A549 (cell line): Measurements from ENCODE around the gene SNAI3. TPM values are rescaled to one million over a fixed set of nuclear protein-coding genes. Genes with fewer than 3 reads are reported as not detected.

Experiments used
- ATAC-seq, 2 experiments: fragments of 200-7000 bp in 1 of 2; fragments of >200 bp in 1 of 2; cut with Nextera tagmentation in 1 of 2; cut with Tn5 transposase in 1 of 2; 3 replicates each; pipeline versions ENCODE4 v1.8.0 to v1.9.1; 2018 to 2020; ENCODE audit warnings: mild to moderate bottlenecking in 1 of 2, moderate library complexity in 1 of 2
- CTCF ChIA-PET: fragments of 300-600 bp; sonication (Branson Sonifier 250); formaldehyde crosslinking; extraction: SDS; loops from one replicate; lab custom pipeline; 2021; ENCODE audit warnings: antibody characterized with exemption, inconsistent platforms; lab: Yijun Ruan, JAX
- POLR2A ChIA-PET: fragments of 350-600 bp; formaldehyde crosslinking; extraction: SDS; loops from one replicate; lab custom pipeline; 2021; ENCODE audit warnings: antibody characterized with exemption, inconsistent platforms; lab: Yijun Ruan, JAX
- DNase-seq, 2 experiments: peaks; one replicate each; pipeline versions ENCODE4 v3.0.0 to v3.0.0-alpha.2; 2011 to 2016; ENCODE audit warnings: low read depth in 1 of 2, low spot score in 1 of 2
- FAIRE-seq: peaks from 2 replicates; lab custom pipeline; 2011; peaks lifted over from hg19 to GRCh38; lab: Jason Lieb, UNC
- H3K27ac ChIP-seq, 2 experiments: fragments of >200 bp; sonication (Bioruptor Twin); formaldehyde crosslinking; 3 replicates each; pipeline ENCODE4 v1.5.1; 2016 to 2017
- H3K4me1 ChIP-seq: fragments of >200 bp; sonication (Bioruptor Twin); formaldehyde crosslinking; 3 replicates; pipeline ENCODE4 v1.6.1; 2016
- H3K4me2 ChIP-seq: fragments of >200 bp; sonication (Bioruptor Twin); formaldehyde crosslinking; 3 replicates; pipeline ENCODE4 v1.6.1; 2016
- H3K4me3 ChIP-seq: fragments of >200 bp; sonication (Bioruptor Twin); formaldehyde crosslinking; 3 replicates; pipeline ENCODE4 v1.5.1; 2016
- H3K9me3 ChIP-seq: fragments of >200 bp; sonication (Bioruptor Twin); formaldehyde crosslinking; 3 replicates; pipeline ENCODE4 v1.6.1; 2016
- BHLHE40 ChIP-seq: IDR thresholded peaks from 2 replicates; pipeline ENCODE4 v1.6.1; 2012; ENCODE audit warnings: low read depth, low read length, inconsistent platforms
- CBX2 ChIP-seq: fragments of 200-600 bp; sonication (generic); IDR thresholded peaks from 2 replicates; pipeline ENCODE4 v1.6.1; 2016; ENCODE audit warnings: low read depth, mild to moderate bottlenecking, borderline replicate concordance
- CEBPB ChIP-seq, 2 experiments: fragments of >200 bp in 1 of 2; sonication (Bioruptor Twin) in 1 of 2; formaldehyde crosslinking in 1 of 2; IDR thresholded peaks; 2 replicates each; pipeline ENCODE4 v1.6.1; 2012 to 2016
- CHD4 ChIP-seq: fragments of 200-600 bp; sonication (generic); IDR thresholded peaks from 2 replicates; pipeline ENCODE4 v1.6.1; 2016; ENCODE audit warnings: antibody characterized with exemption, mild to moderate bottlenecking, borderline replicate concordance
- CTCF ChIP-seq: fragments of >200 bp; sonication (Bioruptor Twin); formaldehyde crosslinking; IDR thresholded peaks from 3 replicates; pipeline ENCODE4 v1.5.1; 2016
- EHMT2 ChIP-seq: fragments of 200-600 bp; sonication (generic); IDR thresholded peaks from 2 replicates; pipeline ENCODE4 v1.6.1; 2016; ENCODE audit warnings: antibody characterized with exemption, low read depth, mild to moderate bottlenecking, moderate library complexity
- FOSL2 ChIP-seq, 2 experiments: fragments of 450-650 bp in 1 of 2; fragments of >200 bp in 1 of 2; sonication (Bioruptor Twin) in 1 of 2; formaldehyde crosslinking; IDR thresholded peaks; 2 replicates each; pipeline versions ENCODE4 v1.5.0 to v1.6.1; 2016 to 2020; ENCODE audit warnings: mild to moderate bottlenecking in 1 of 2, moderate library complexity in 1 of 2
- FOXS1 ChIP-seq: fragments of 250-450 bp; sonication (Bioruptor Pico); IDR thresholded peaks from 2 replicates; pipeline ENCODE4 v1.5.0; 2020; ENCODE audit warnings: mild to moderate bottlenecking, moderate library complexity
- GATA3 ChIP-seq: IDR thresholded peaks from 2 replicates; pipeline ENCODE4 v1.6.1; 2012; ENCODE audit warnings: borderline replicate concordance
- HEYL ChIP-seq: fragments of 250-450 bp; sonication (Bioruptor Pico); IDR thresholded peaks from 2 replicates; pipeline ENCODE4 v1.8.0; 2021; ENCODE audit warnings: mild to moderate bottlenecking, moderate library complexity
- HMGXB4 ChIP-seq: fragments of 250-450 bp; sonication (Bioruptor Pico); IDR thresholded peaks from 2 replicates; pipeline ENCODE4 v1.5.0; 2021; ENCODE audit warnings: mild to moderate bottlenecking, moderate library complexity, borderline replicate concordance
- JUN ChIP-seq, 2 experiments: fragments of >200 bp; sonication (Bioruptor Twin); formaldehyde crosslinking; IDR thresholded peaks; 2 replicates in 1 of 2; 3 replicates in 1 of 2; pipeline ENCODE4 v1.6.1; 2016 to 2017
- KDM5A ChIP-seq: fragments of 200-600 bp; sonication (generic); IDR thresholded peaks from 2 replicates; pipeline ENCODE4 v1.6.1; 2016; ENCODE audit warnings: antibody characterized with exemption, mild to moderate bottlenecking
- MAX ChIP-seq: IDR thresholded peaks from 2 replicates; pipeline ENCODE4 v1.6.1; 2012
- NFE2L2 ChIP-seq: fragments of 150-350 bp; conservative IDR thresholded peaks from 2 replicates; pipeline ENCODE4 v1.6.1; 2014; ENCODE audit warnings: low read length
- PHF8 ChIP-seq: fragments of 200-600 bp; sonication (generic); IDR thresholded peaks from 2 replicates; pipeline ENCODE4 v1.6.1; 2016; ENCODE audit warnings: low read depth, mild to moderate bottlenecking, antibody characterized with exemption, moderate library complexity, borderline replicate concordance
- POLR2A ChIP-seq: IDR thresholded peaks from 2 replicates; pipeline ENCODE4 v1.6.1; 2012; ENCODE audit warnings: mild to moderate bottlenecking, low read length
- POLR2AphosphoS2 ChIP-seq: conservative IDR thresholded peaks from 2 replicates; pipeline ENCODE4 v1.6.1; 2012; ENCODE audit warnings: low read length, improper control_type of control experiment, inconsistent platforms
- REST ChIP-seq: fragments of 200-600 bp; sonication (generic); IDR thresholded peaks from 2 replicates; pipeline ENCODE4 v1.6.1; 2016; ENCODE audit warnings: antibody characterized with exemption, mild to moderate bottlenecking, moderate library complexity
- SMC3 ChIP-seq: fragments of >200 bp; sonication (Bioruptor Twin); formaldehyde crosslinking; IDR thresholded peaks from 3 replicates; pipeline ENCODE4 v1.6.1; 2018; ENCODE audit warnings: inconsistent platforms
- ZFP36 ChIP-seq: fragments of 450-650 bp; IDR thresholded peaks from 2 replicates; pipeline ENCODE4 v1.6.1; 2014; ENCODE audit warnings: borderline replicate concordance; ENCODE audit not compliant: partially characterized antibody
- ZSCAN20 ChIP-seq: fragments of 250-450 bp; sonication (Bioruptor Pico); IDR thresholded peaks from 2 replicates; pipeline ENCODE4 v1.8.0; 2022; ENCODE audit warnings: mild to moderate bottlenecking, moderate library complexity
- whole genome bisulfite sequencing: methylation state at CpG from one replicate; pipeline ENCODE4 v1.1.6; 2017; ENCODE audit errors: missing lambda C conversion rate; 5-methylcytosine and 5-hydroxymethylcytosine counted together
- polyA plus RNA-seq, 4 experiments: library from polyadenylated mRNA; depleted of rRNA in 3 of 4; stranded (reverse); fragments of >200 nt; fragmentation: RNase III in 1 of 4; extraction: RNeasy Plus Mini Kit Qiagen cat#74134 plus additional on column Dnase treatment in 1 of 4; gene quantifications; 2 replicates in 3 of 4; 3 replicates in 1 of 4; pipeline ENCODE4 v1.2.3, GENCODE V29; 2011 to 2017

Gene SNAI3
- polyA plus RNA-seq, 2 of the 4 experiments (the other 2 are of a cell fraction), result not detected

GRCh38 chr16:88706965-88707826, 20.9 kb upstream of the SNAI3 start:
- POLR2A ChIA-PET, result interaction anchor here (0.6 to 0.9 kb wide), 3 partner anchors 8 to 464 kb away, joined by 3 read pairs; partner anchors contain the start of gene CDH15
- peak overlapping the region; percentile 75 for H3K4me3 ChIP-seq
- H3K4me2 ChIP-seq, result peak overlapping the region; percentile 84
- H3K9me3 ChIP-seq, result no peaks in the 10 kb centered on the region
- 32% methylated on average over 17 of the region's 17 CpGs for WGBS
- no peak for TF ChIP-seq SMC3
- TF ChIP-seq CHD4, result no peak
- no peak for TF ChIP-seq CTCF
- TF ChIP-seq EHMT2, result no peak
- TF ChIP-seq FOSL2 (IDR thresholded peaks at IDR 0.05), result no peak
- no peak for TF ChIP-seq FOSL2 (CRISPR knock-in tag; IDR thresholded peaks at IDR 0.05)
- TF ChIP-seq CBX2, result no peak
- TF ChIP-seq GATA3, result no peak
- no peak for TF ChIP-seq CEBPB (IDR thresholded peaks at IDR 0.05)
- TF ChIP-seq HMGXB4 (CRISPR knock-in tag), result no peak
- TF ChIP-seq JUN (IDR thresholded peaks at IDR 0.05), result no peak
- no peak for TF ChIP-seq ZFP36
- no peak for TF ChIP-seq FOXS1 (CRISPR knock-in tag)
- TF ChIP-seq POLR2AphosphoS2, result no peak
- no peak for TF ChIP-seq ZSCAN20
- peak overlapping the region; percentile 82 to 93 for H3K27ac ChIP-seq
- peaks cover 14% of the 10 kb centered on the region; the same call in 1 of the 3 replicates for H3K4me1 ChIP-seq
- DNase-seq (no peak), FAIRE-seq (no peak), ATAC-seq (peak in 1 of 2 experiments; percentile 6; a peak in 1 of 6 replicates)
- CTCF ChIA-PET, result interaction anchor here (0.7 to 7.6 kb wide), 8 partner anchors 9 to 79 kb away, joined by 3 to 49 read pairs (median 4); no protein-coding TSS in a partner anchor

GRCh38 chr16:88706229-88706964, 20.1 kb upstream of the SNAI3 start, which contains the start of the genes CTU2 and RNF166:
Gene CTU2, plus strand, starts transcription at chr16:88706503. Its CDS starts 28 bp downstream, at chr16:88706531.
Gene RNF166, minus strand, starts transcription at chr16:88706408. Its CDS starts 83 bp downstream, at chr16:88706325.
- peak within 1 kb of the TSS; percentile 84 for H3K4me2 ChIP-seq
- ATAC-seq (peak; percentile 71 to 81), FAIRE-seq (no peak), DNase-seq (peak; percentile 85 to 91)
- peaks cover 14% of the 10 kb centered on the region; the same call in 1 of the 3 replicates for H3K4me1 ChIP-seq
- H3K27ac ChIP-seq, result peak within 1 kb of the TSS; percentile 82 to 93
- peak within 1 kb of the TSS; percentile 75 for H3K4me3 ChIP-seq
- WGBS, result under 1% methylated on average over 16 of the region's 86 CpGs
- no peaks in the 10 kb centered on the region for H3K9me3 ChIP-seq
- POLR2A ChIA-PET, result interaction anchor here (0.6 to 0.9 kb wide), 3 partner anchors 9 to 465 kb away, joined by 3 read pairs; partner anchors contain the start of gene CDH15
- CTCF ChIA-PET, result interaction anchor here (1.2 to 7.6 kb wide), 4 partner anchors 10 to 34 kb away, joined by 4 to 49 read pairs (median 5); no protein-coding TSS in a partner anchor
- TF ChIP-seq HMGXB4 (CRISPR knock-in tag) (no peak), REST (0 out of 2 replicates have a peak, but pooled peaks have one; percentile 14), KDM5A (peak; percentile 89), NFE2L2 (no peak), PHF8 (peak; percentile 81), HEYL (CRISPR knock-in tag) (no peak), MAX (peak; percentile 91), POLR2A (peak; percentile 84), BHLHE40 (no peak), FOSL2 (IDR thresholded peaks at IDR 0.05) (no peak), FOSL2 (CRISPR knock-in tag; IDR thresholded peaks at IDR 0.05) (peak; percentile 71)
